H1 (cell line): ENCODE measurements around the gene TEAD2. TPM values are rescaled to one million over a fixed set of nuclear protein-coding genes. Genes with fewer than 3 reads are reported as not detected.
A peak's percentile ranks its signal among the peaks of the same experiment; 100 is the strongest.

Experiments
- CTCF ChIA-PET: fragments of 300-600 bp; sonication (Branson Sonifier 250); formaldehyde crosslinking; loops from one replicate; lab custom pipeline; 2021; ENCODE audit not compliant: partially characterized antibody; lab: Charles Lee
- POLR2A ChIA-PET: fragments of 300-600 bp; sonication (Branson Sonifier 250); formaldehyde crosslinking; loops from one replicate; lab custom pipeline; 2021; ENCODE audit warnings: inconsistent platforms; ENCODE audit not compliant: partially characterized antibody; lab: Charles Lee
- DNase-seq, 2 experiments: peaks; one replicate each; pipeline versions ENCODE4 v3.0.0 to v3.0.0-alpha.2; 2010 to 2022; ENCODE audit warnings: low spot score in 2 of 2, low read depth in 1 of 2, mixed read lengths in 1 of 2
- FAIRE-seq: peaks from 2 replicates; lab custom pipeline; 2011; peaks lifted over from hg19 to GRCh38; lab: Jason Lieb, UNC
- H2AFZ ChIP-seq: 2 replicates; pipeline ENCODE4 v1.8.1; 2012; ENCODE audit warnings: low read length, inconsistent platforms
- H2AK5ac ChIP-seq: 2 replicates; pipeline ENCODE4 v1.6.1; 2013; ENCODE audit warnings: low read depth, low read length
- H2BK120ac ChIP-seq: replicated peaks from 2 replicates; pipeline ENCODE3; 2013; ENCODE audit warnings: low read depth, low read length, inconsistent platforms
- H2BK12ac ChIP-seq: 2 replicates; pipeline ENCODE4 v1.6.1; 2013; ENCODE audit warnings: low read depth, low read length
- H2BK15ac ChIP-seq: 2 replicates; pipeline ENCODE4 v1.6.1; 2013; ENCODE audit warnings: low read length
- H2BK20ac ChIP-seq: 2 replicates; pipeline ENCODE4 v1.6.1; 2013; ENCODE audit warnings: low read length
- H2BK5ac ChIP-seq: 2 replicates; pipeline ENCODE4 v1.6.1; 2013; ENCODE audit warnings: low read depth, low read length
- H3K14ac ChIP-seq: 2 replicates; pipeline ENCODE4 v1.6.1; 2013; ENCODE audit warnings: inconsistent platforms; ENCODE audit not compliant: insufficient read length
- H3K18ac ChIP-seq: 2 replicates; pipeline ENCODE4 v1.6.1; 2013; ENCODE audit warnings: low read length; ENCODE audit errors: extremely low read depth
- H3K23ac ChIP-seq: 2 replicates; pipeline ENCODE4 v1.6.1; 2013; ENCODE audit warnings: inconsistent platforms; ENCODE audit not compliant: insufficient read length
- H3K23me2 ChIP-seq: 2 replicates; pipeline ENCODE4 v1.6.1; 2013; ENCODE audit warnings: low read depth, low read length
- H3K27ac ChIP-seq: 2 replicates; pipeline ENCODE4 v1.6.1; 2011; ENCODE audit warnings: low read depth, low read length, inconsistent platforms
- H3K27me3 ChIP-seq, 4 experiments: replicated peaks in 1 of 4; 1 replicate in 1 of 4; 2 replicates in 3 of 4; pipeline versions ENCODE4 v1.6.1 to v1.8.1; 2011 to 2013; ENCODE audit warnings: low read length in 3 of 4, mild to moderate bottlenecking in 3 of 4, inconsistent platforms in 2 of 4, mixed read lengths in 2 of 4, moderate library complexity in 1 of 4; ENCODE audit not compliant: control insufficient read depth in 3 of 4, insufficient read depth in 3 of 4; ENCODE audit errors: extremely low read depth in 1 of 4
- H3K36me3 ChIP-seq, 4 experiments: 2 replicates each; pipeline versions ENCODE4 v1.6.1 to v1.8.1; 2011 to 2013; ENCODE audit warnings: mild to moderate bottlenecking in 4 of 4, low read length in 3 of 4, moderate library complexity in 2 of 4, control low read depth in 1 of 4, inconsistent platforms in 1 of 4; ENCODE audit not compliant: insufficient read depth in 4 of 4, control insufficient read depth in 2 of 4
- H3K4ac ChIP-seq: replicated peaks from 2 replicates; pipeline ENCODE3; 2013; ENCODE audit warnings: low read length, low read depth, mixed read lengths, inconsistent platforms; ENCODE audit not compliant: insufficient read length
- H3K4me1 ChIP-seq, 4 experiments: replicated peaks in 1 of 4; 1 replicate in 1 of 4; 2 replicates in 3 of 4; pipeline versions ENCODE4 v1.6.1 to v1.8.1; 2011 to 2013; ENCODE audit warnings: low read length in 3 of 4, inconsistent platforms in 2 of 4, mixed read lengths in 1 of 4; ENCODE audit not compliant: insufficient read depth in 4 of 4, control insufficient read depth in 3 of 4
- H3K4me2 ChIP-seq, 2 experiments: 2 replicates each; pipeline versions ENCODE4 v1.6.1 to v1.8.1; 2011 to 2013; ENCODE audit warnings: low read depth in 2 of 2, low read length in 2 of 2, control low read depth in 1 of 2, inconsistent platforms in 1 of 2, mild to moderate bottlenecking in 1 of 2; ENCODE audit not compliant: insufficient read depth in 1 of 2
- H3K4me3 ChIP-seq, 4 experiments: fragments of 200-600, 300-600 bp in 1 of 4; sonication (generic), shearing (Covaris generic), sonication (Bioruptor Twin) in 1 of 4; 2 replicates each; pipeline versions ENCODE4 v1.5.1 to v1.8.1; 2011 to 2016; ENCODE audit warnings: low read length in 4 of 4, low read depth in 3 of 4, control low read depth in 2 of 4, inconsistent platforms in 2 of 4, mild to moderate bottlenecking in 2 of 4, mixed read lengths in 1 of 4, moderate library complexity in 1 of 4; ENCODE audit not compliant: insufficient read depth in 2 of 4; ENCODE audit errors: extremely low read depth in 1 of 4
- H3K56ac ChIP-seq: replicated peaks from 2 replicates; pipeline ENCODE3; 2013; ENCODE audit warnings: low read depth, mild to moderate bottlenecking, mixed read lengths, low read length, inconsistent platforms; ENCODE audit not compliant: insufficient read length
- H3K79me1 ChIP-seq: 2 replicates; pipeline ENCODE4 v1.6.1; 2013; ENCODE audit warnings: low read depth, low read length, control low read depth
- H3K79me2 ChIP-seq, 2 experiments: 2 replicates each; pipeline versions ENCODE4 v1.6.1 to v1.8.1; 2012 to 2013; ENCODE audit warnings: low read length in 2 of 2, mild to moderate bottlenecking in 2 of 2, inconsistent platforms in 1 of 2; ENCODE audit not compliant: insufficient read depth in 2 of 2, control insufficient read depth in 1 of 2
- H3K9ac ChIP-seq, 4 experiments: replicated peaks in 1 of 4; 1 replicate in 1 of 4; 2 replicates in 3 of 4; pipeline versions ENCODE4 v1.6.1 to v1.8.1; 2011 to 2013; ENCODE audit warnings: low read depth in 3 of 4, low read length in 3 of 4, control low read depth in 2 of 4, mild to moderate bottlenecking in 2 of 4, moderate library complexity in 2 of 4, inconsistent platforms in 1 of 4; ENCODE audit errors: extremely low read depth in 1 of 4
- H3K9me3 ChIP-seq, 2 experiments: 2 replicates each; pipeline versions ENCODE4 v1.6.1 to v1.8.1; 2012 to 2013; ENCODE audit warnings: mild to moderate bottlenecking in 2 of 2, moderate library complexity in 2 of 2, control low read depth in 1 of 2, inconsistent platforms in 1 of 2, low read depth in 1 of 2, low read length in 1 of 2, mixed read lengths in 1 of 2; ENCODE audit not compliant: insufficient read depth in 2 of 2
- H4K20me1 ChIP-seq, 2 experiments: replicated peaks in 1 of 2; 2 replicates each; pipeline versions ENCODE3 to v1.8.1; 2011 to 2013; ENCODE audit warnings: inconsistent platforms in 2 of 2, low read length in 2 of 2, mild to moderate bottlenecking in 1 of 2; ENCODE audit not compliant: insufficient read depth in 2 of 2, control insufficient read depth in 1 of 2
- H4K5ac ChIP-seq: 2 replicates; pipeline ENCODE4 v1.6.1; 2013; ENCODE audit warnings: low read length, low read depth, mixed read lengths, inconsistent platforms; ENCODE audit not compliant: insufficient read length
- H4K8ac ChIP-seq: 2 replicates; pipeline ENCODE4 v1.8.0; 2013; ENCODE audit warnings: mild to moderate bottlenecking, moderate library complexity, low read length, inconsistent platforms; ENCODE audit not compliant: insufficient read depth; ENCODE audit errors: extremely low read depth
- H4K91ac ChIP-seq: replicated peaks from 2 replicates; pipeline ENCODE3; 2013; ENCODE audit warnings: low read length, mixed read lengths, inconsistent platforms; ENCODE audit not compliant: insufficient read length
- BRCA1 ChIP-seq: IDR thresholded peaks from 2 replicates; pipeline ENCODE4 v1.6.1; 2012; ENCODE audit warnings: low read depth, low read length, improper control_type of control experiment
- EGR1 ChIP-seq: IDR thresholded peaks from 2 replicates; pipeline ENCODE4 v1.6.1; 2011; ENCODE audit warnings: low read depth, low read length, borderline replicate concordance
- HDAC2 ChIP-seq, 2 experiments: fragments of 300-600 bp in 1 of 2; sonication (generic) in 1 of 2; IDR thresholded peaks; 2 replicates each; pipeline ENCODE4 v1.6.1; 2011 to 2012; ENCODE audit warnings: low read depth in 2 of 2, low read length in 2 of 2, mild to moderate bottlenecking in 2 of 2, moderate library complexity in 2 of 2, borderline replicate concordance in 1 of 2, inconsistent platforms in 1 of 2
- KDM1A ChIP-seq: fragments of 200-600, 300-600 bp; sonication (generic); IDR thresholded peaks from 2 replicates; pipeline ENCODE4 v1.7.1; 2016; ENCODE audit warnings: mild to moderate bottlenecking, low read length, borderline replicate concordance
- KDM4A ChIP-seq: IDR thresholded peaks from one replicate; pipeline ENCODE4 v1.7.1; 2012; ENCODE audit warnings: low read depth, mild to moderate bottlenecking, moderate library complexity, low read length, inconsistent platforms; ENCODE audit not compliant: severe bottlenecking
- SRF ChIP-seq: IDR thresholded peaks from 2 replicates; pipeline ENCODE4 v1.6.1; 2011; ENCODE audit warnings: mild to moderate bottlenecking, low read depth, low read length, moderate library complexity
- TEAD4 ChIP-seq: IDR thresholded peaks from 2 replicates; pipeline ENCODE4 v1.6.1; 2012; ENCODE audit warnings: low read depth, low read length, inconsistent platforms, mixed read lengths
- ZNF274 ChIP-seq: IDR thresholded peaks from 2 replicates; pipeline ENCODE4 v1.7.0; 2012; ENCODE audit warnings: low read length, borderline replicate concordance; ENCODE audit errors: extremely low read depth
- WGBS, 2 experiments: shearing (Covaris generic) in 1 of 2; methylation state at CpG; one replicate each; pipeline versions ENCODE4 v1.1.6 to v1.1.7; 2013 to 2015; ENCODE audit warnings: low lambda C conversion rate in 2 of 2, mixed read lengths in 2 of 2, inconsistent platforms in 1 of 2, low coverage in 1 of 2, missing lambda C conversion rate in 1 of 2; ENCODE audit not compliant: insufficient replicate concordance in 2 of 2, insufficient coverage in 1 of 2, insufficient read length in 1 of 2; ENCODE audit errors: extremely low coverage in 1 of 2, missing lambda C conversion rate in 1 of 2; 5-methylcytosine and 5-hydroxymethylcytosine counted together
- polyA plus RNA-seq, 7 experiments: library from polyadenylated mRNA; depleted of rRNA in 3 of 7; stranded (reverse) in 5 of 7; unstranded in 2 of 7; fragments of >200 nt in 5 of 7; fragments of 200-250 nt in 2 of 7; gene quantifications; 1 replicate in 5 of 7; 2 replicates in 1 of 7; 4 replicates in 1 of 7; pipeline versions ENCODE4 v1.2.1 to v1.2.3, GENCODE V29; 2011 to 2013; ENCODE audit warnings: missing spikeins in 2 of 7, mixed read lengths in 2 of 7
- total RNA-seq: library from RNA; stranded (reverse); fragmentation: NEBNext Ultra II Directional; extraction: Animal tissue kit (Norgen Biotek cat#: 25700); gene quantifications from 2 replicates; pipeline ENCODE4 v1.2.1, GENCODE V29; 2021

TEAD2 gene
- total and polyA plus RNA-seq, 2 of the 8 experiments (the other 6 are each of a cell fraction or from before 2014, with no cell fraction given) = 87.6 to 146 TPM

DNA sequence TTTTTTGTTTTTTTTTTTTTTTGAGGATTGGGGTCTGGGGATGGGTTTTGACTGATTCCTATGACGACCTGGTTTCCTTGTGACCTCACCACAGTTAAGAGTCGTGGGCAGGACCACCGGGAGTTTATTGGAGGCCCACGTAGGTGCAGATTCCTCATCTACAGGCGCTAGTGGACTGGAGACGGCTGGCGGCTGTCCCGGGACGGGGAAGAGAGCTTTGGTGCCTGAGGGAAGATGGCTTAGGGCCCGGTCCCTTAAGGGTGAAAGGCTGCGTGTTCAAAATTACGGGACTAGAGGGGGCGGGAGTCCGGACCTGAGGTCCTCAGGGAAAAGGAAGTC is 682 bp upstream of the TEAD2 start:
- Histone ChIP-seq H3K14ac (no peak overlapping the region), H3K18ac (peak overlapping the region; percentile 32; the same call in 1 of the 2 replicates), H3K4me3 (peak overlapping the region; percentile 92 to 95 (median 93); a peak in 7 of 8 replicates), H3K9me3 (no peaks in the 10 kb centered on the region), H2AK5ac (no peak overlapping the region), H3K56ac (no peak overlapping the region), H3K79me1 (peaks cover 5% of the 10 kb centered on the region; the same call in 1 of the 2 replicates), H3K79me2 (peaks cover 3 to 29% of the 10 kb centered on the region in 2 experiments; a peak in 3 of 4 replicates), H3K4me2 (peak overlapping the region; percentile 79 to 89), H3K4me1 (peaks cover 0 to 16% (median 9%) of the 10 kb centered on the region in 4 experiments; a peak in 5 of 7 replicates), H2BK20ac (no peak overlapping the region), H2BK120ac (peak overlapping the region; percentile 21), H3K27ac (0 out of 2 replicates have a peak overlapping the region, but pooled peaks have one; percentile 31), H2AFZ (no peak overlapping the region), H2BK15ac (no peak overlapping the region), H4K5ac (peak overlapping the region; percentile 57), H3K4ac (no peak overlapping the region), H4K91ac (peak overlapping the region; percentile 39), H3K23me2 (peaks cover 8% of the 10 kb centered on the region; the same call in 1 of the 2 replicates), H4K8ac (no peak overlapping the region), H4K20me1 (no peaks in the 10 kb centered on the region), H3K23ac (no peak overlapping the region), H2BK12ac (no peak overlapping the region), H3K9ac (peak overlapping the region in 3 of 4 experiments; percentile 38 to 47 (median 45); a peak in 4 of 7 replicates), H3K27me3 (no peaks in the 10 kb centered on the region), H2BK5ac (no peak overlapping the region), H3K36me3 (peaks cover 9 to 19% (median 12%) of the 10 kb centered on the region in 4 experiments)
- FAIRE-seq = no peak
- WGBS, 2 experiments = 5% methylated on average over 14 of the region's 14 CpGs; no CpG with 5 or more reads in 1 of the 2 experiments
- no peak for DNase-seq
- ChIA-PET POLR2A (interaction anchor here (0.6 to 7.0 kb wide), 15 partner anchors 10 to 227 kb away, joined by 3 to 112 read pairs (median 3); partner anchors contain the start of genes ALDH16A1, CD37 and RPS11), CTCF (interaction anchor here (0.9 to 1.3 kb wide), 2 partner anchors 12 to 73 kb away, joined by 3 read pairs; no protein-coding TSS in a partner anchor)
- TF ChIP-seq KDM4A (no peak), TEAD4 (no peak), BRCA1 (no peak), KDM1A (no peak), EGR1 (no peak), ZNF274 (no peak), SRF (no peak), HDAC2 (IDR thresholded peaks at IDR 0.05; ENCODE audit: borderline replicate concordance in 1 of 2, low read depth in 2 of 2, low read length in 2 of 2) (no peak)
